Heart right ventricle (tissue), 16 donors: ENCODE data around the gene TTLL11. TPM values are rescaled to one million over a fixed set of nuclear protein-coding genes. Genes with fewer than 3 reads are reported as not detected.

Experiments used
- ATAC-seq, 8 donors: fragments of 200-7000 bp; cut with Tn5 transposase; one replicate each; pipeline ENCODE4 v1.9.1; 2020; ENCODE audit warnings: mild to moderate bottlenecking in 8 of 8, moderate library complexity in 8 of 8, moderate number of reproducible peaks in 1 of 8
- DNase-seq, 2 donors: peaks; one replicate each; pipeline ENCODE4 v3.0.0-alpha.2; 2020
- H3K27ac ChIP-seq, 10 donors: fragments of 200-600 bp; sonication (generic) in 2 of 10; one replicate each; pipeline versions ENCODE4 v1.5.0 to v1.8.0; 2020 to 2022; ENCODE audit warnings: mild to moderate bottlenecking in 3 of 10
- H3K27me3 ChIP-seq, 7 donors: fragments of 200-600 bp; one replicate each; pipeline ENCODE4 v1.8.0; 2021 to 2022; ENCODE audit warnings: mild to moderate bottlenecking in 2 of 7
- H3K36me3 ChIP-seq, 9 donors: fragments of 200-600 bp; sonication (generic) in 1 of 9; one replicate each; pipeline versions ENCODE4 v1.5.0 to v1.8.0; 2020 to 2022; ENCODE audit warnings: mild to moderate bottlenecking in 2 of 9
- H3K4me1 ChIP-seq, 9 donors: fragments of 200-600 bp; sonication (generic) in 1 of 9; one replicate each; pipeline versions ENCODE4 v1.5.0 to v1.8.0; 2020 to 2022; ENCODE audit warnings: mild to moderate bottlenecking in 4 of 9
- H3K4me3 ChIP-seq, 10 donors: fragments of 200-600 bp; sonication (generic) in 2 of 10; one replicate each; pipeline versions ENCODE4 v1.5.0 to v1.8.0; 2020 to 2022; ENCODE audit warnings: mild to moderate bottlenecking in 7 of 10, moderate library complexity in 2 of 10
- H3K9me3 ChIP-seq, 11 donors: fragments of 200-600 bp in 10 of 11; sonication (generic) in 2 of 11; one replicate each; pipeline versions ENCODE4 v1.5.0 to v1.8.0; 2013 to 2022; ENCODE audit warnings: mild to moderate bottlenecking in 2 of 11, control low read depth in 1 of 11, moderate library complexity in 1 of 11
- CTCF ChIP-seq, 9 donors: fragments of 200-600 bp; sonication (generic) in 2 of 9; IDR thresholded peaks; one replicate each; pipeline versions ENCODE4 v1.5.0 to v1.8.0; 2021 to 2022; ENCODE audit warnings: antibody characterized with exemption in 9 of 9, mild to moderate bottlenecking in 5 of 9, moderate library complexity in 1 of 9
- WGBS, 2 donors: extraction: QIAGEN DNeasy Blood & Tissue Kit; methylation state at CpG; one replicate each; pipeline ENCODE4 v1.1.7; 2013; ENCODE audit warnings: inconsistent platforms in 1 of 2; 5-methylcytosine and 5-hydroxymethylcytosine counted together
- intact Hi-C, 10 donors: fragments of 100-400 bp; cut with DNase I; formaldehyde crosslinking; loops; one replicate each; pipeline versions ENCODE4 v1.11.1 to v1.14.2; 2022
- polyA plus RNA-seq, 2 donors: library from polyadenylated mRNA; stranded (reverse); fragments of 200-250 nt; gene quantifications; one replicate each; pipeline ENCODE4 v1.2.3, GENCODE V29; 2013
- total RNA-seq, 10 donors: library from RNA; stranded (reverse); fragmentation: NEBNext Ultra II Directional in 3 of 10; extraction: Animal tissue kit (Norgen Biotek cat#: 25700) in 3 of 10; gene quantifications; one replicate each; pipeline versions ENCODE4 v1.2.1 to v1.2.4, GENCODE V29; 2021 to 2023
- donor health status: Arrhythmogenic right ventricular cardiomyopathy.
- donor health status: ischemic (EF 13 %, LVEDD 7.1; RV severe dilation, severe dysfunction).
- donor health status: healthy with polysubstance abuse.
- donor health status: DM: no; HTN: yes; CAD: no.
- donor health status: DM: no; HTN: no; CAD: no.
- donor health status: ischemic (EF 25% LVEDD 6.9; RV normal size, moderate dysfunction).
- donor health status: ischemic (EF 25% LVEDD 5.7; RV mildly dilated, moderate dysfunction).
- donor health status: healthy.
- donor health status: DM: yes; HTN: yes; CAD: no.
- donor health status: Ischemic cardiomyopathy.
- donor health status: ischemic (EF 35%, LVEDD 5.7; RV mildly dilated, moderate dysfunction).
- donor health status: nonischemic (EF 11% LVEDD 7.7; RV severe dilation, severe dysfunction).
- donor health status: DM: yes; HTN: yes; CAD: no.
- donor health status: PGD.
- donor health status: ischemic (EF 29% LVEDD 5.4; RV normal size, mild dysfunction).
- donor health status: nonischemic (EF 23%, LVEDD 6.1; RV moderate dilation, normal function).

The TTLL11 gene
- total and polyA plus RNA-seq, 12 donors = 2.6 to 8.7 (median 5.8) TPM

- DNase-seq (no peak), ATAC-seq (no peak)
- Histone ChIP-seq H3K27me3 (no peaks in the 10 kb centered on the region), H3K36me3 (peaks cover 0 to 61% (median 3%) of the 10 kb centered on the region in 9 donors), H3K9me3 (no peaks in the 10 kb centered on the region), H3K27ac (no peak overlapping the region), H3K4me3 (no peak overlapping the region), H3K4me1 (peaks cover 0 to under 1% (median 0%) of the 10 kb centered on the region in 9 donors)
- WGBS, 2 donors = 91 to 93% methylated on average over 8 of the region's 8 CpGs
- TF ChIP-seq CTCF (IDR thresholded peaks at IDR 0.05) = no peak
- intact Hi-C loops = no loop called here
These were observed 59.2 kb downstream of the TTLL11 start for GRCh38 chr9:122033775-122034373.

- no peak for TF ChIP-seq CTCF (IDR thresholded peaks at IDR 0.05)
- no peak for ATAC-seq
- Histone ChIP-seq H3K4me1 (no peaks in the 10 kb centered on the region), H3K27ac (no peak overlapping the region), H3K36me3 (peaks cover 0 to 46% (median 0%) of the 10 kb centered on the region in 9 donors), H3K27me3 (no peaks in the 10 kb centered on the region), H3K4me3 (no peak overlapping the region), H3K9me3 (peaks cover 0 to 13% (median 0%) of the 10 kb centered on the region in 11 donors)
- intact Hi-C loops = no loop called here
- WGBS, 2 donors = 67 to 77% methylated on average over 3 of the region's 3 CpGs
- no peak for DNase-seq
These were observed 60.8 kb downstream of the TTLL11 start for GRCh38 chr9:122032346-122032745.

GRCh38 chr9:122031776-122032175, 61.3 kb downstream of the TTLL11 start:
- Histone ChIP-seq H3K4me1 (no peaks in the 10 kb centered on the region), H3K9me3 (peaks cover 0 to 14% (median 0%) of the 10 kb centered on the region in 11 donors), H3K4me3 (no peak overlapping the region), H3K27me3 (no peaks in the 10 kb centered on the region), H3K27ac (no peak overlapping the region), H3K36me3 (peaks cover 0 to 40% (median 0%) of the 10 kb centered on the region in 9 donors)
- WGBS, 2 donors = 93 to 94% methylated on average over 7 of the region's 7 CpGs
- ATAC-seq = no peak
- DNase-seq = no peak
- intact Hi-C loops = no loop called here
- TF ChIP-seq CTCF (IDR thresholded peaks at IDR 0.05) = no peak

- no peak overlapping the region for H3K27ac ChIP-seq
- DNase-seq (no peak), ATAC-seq (no peak)
- intact Hi-C loops = no loop called here
- H3K36me3 ChIP-seq = peaks cover 0 to 35% (median 0%) of the 10 kb centered on the region in 9 donors
- peaks cover 0 to 14% (median 0%) of the 10 kb centered on the region in 11 donors for H3K9me3 ChIP-seq
- no peaks in the 10 kb centered on the region for H3K27me3 ChIP-seq
- TF ChIP-seq CTCF (IDR thresholded peaks at IDR 0.05) = no peak
- no peaks in the 10 kb centered on the region for H3K4me1 ChIP-seq
- no peak overlapping the region for H3K4me3 ChIP-seq
- WGBS, 2 donors = 79 to 84% methylated on average over 10 of the region's 10 CpGs
These were observed 62.0 kb downstream of the TTLL11 start for GRCh38 chr9:122031157-122031556.
